Measurements from ENCODE around the gene PSD2.

Gene PSD2

DNA sequence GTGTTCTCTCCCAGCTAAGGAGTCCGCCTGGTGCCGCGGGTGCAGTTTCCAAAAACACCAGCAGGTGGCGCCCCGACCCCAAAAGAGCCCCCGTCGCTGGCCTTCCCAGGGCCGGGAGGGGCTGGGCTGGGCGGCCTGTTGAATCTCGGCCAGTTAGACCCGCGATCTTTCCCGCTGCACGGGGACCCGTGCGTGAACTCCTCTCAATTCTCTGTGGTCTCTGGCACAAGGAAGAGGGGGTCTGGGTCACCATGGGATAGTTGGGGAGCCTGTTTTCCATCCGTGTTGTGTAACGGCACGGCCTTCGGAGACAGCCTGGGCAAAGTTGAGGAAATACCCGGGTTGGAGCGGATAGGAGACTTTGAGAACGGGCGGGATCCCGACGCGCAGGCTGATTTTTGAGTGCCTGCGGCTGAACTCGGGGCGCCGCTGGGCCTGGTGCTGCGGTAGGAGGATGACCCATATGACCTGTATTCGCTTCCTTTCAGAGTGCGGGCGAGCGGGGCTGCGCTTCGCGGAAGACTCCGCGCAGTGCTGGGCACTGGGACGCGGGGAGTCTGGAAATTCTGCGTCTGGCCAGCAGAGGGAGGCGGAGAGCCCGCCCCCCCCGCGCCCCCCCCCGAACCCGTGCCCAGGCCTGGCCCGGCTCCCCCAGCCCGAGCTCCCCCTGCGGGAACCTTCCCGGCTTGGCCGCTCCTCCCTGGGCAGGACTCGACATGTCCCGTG, 7.9 kb upstream of the PSD2 start:
- TF ChIP-seq SIN3A (IDR thresholded peaks at IDR 0.05; ENCODE audit: borderline replicate concordance, insufficient read depth, low read length) = no peak
- TF ChIP-seq TAF1 (IDR thresholded peaks at IDR 0.05; ENCODE audit: borderline replicate concordance, insufficient read depth, low read length) = no peak
- TF ChIP-seq, protein P1, sequence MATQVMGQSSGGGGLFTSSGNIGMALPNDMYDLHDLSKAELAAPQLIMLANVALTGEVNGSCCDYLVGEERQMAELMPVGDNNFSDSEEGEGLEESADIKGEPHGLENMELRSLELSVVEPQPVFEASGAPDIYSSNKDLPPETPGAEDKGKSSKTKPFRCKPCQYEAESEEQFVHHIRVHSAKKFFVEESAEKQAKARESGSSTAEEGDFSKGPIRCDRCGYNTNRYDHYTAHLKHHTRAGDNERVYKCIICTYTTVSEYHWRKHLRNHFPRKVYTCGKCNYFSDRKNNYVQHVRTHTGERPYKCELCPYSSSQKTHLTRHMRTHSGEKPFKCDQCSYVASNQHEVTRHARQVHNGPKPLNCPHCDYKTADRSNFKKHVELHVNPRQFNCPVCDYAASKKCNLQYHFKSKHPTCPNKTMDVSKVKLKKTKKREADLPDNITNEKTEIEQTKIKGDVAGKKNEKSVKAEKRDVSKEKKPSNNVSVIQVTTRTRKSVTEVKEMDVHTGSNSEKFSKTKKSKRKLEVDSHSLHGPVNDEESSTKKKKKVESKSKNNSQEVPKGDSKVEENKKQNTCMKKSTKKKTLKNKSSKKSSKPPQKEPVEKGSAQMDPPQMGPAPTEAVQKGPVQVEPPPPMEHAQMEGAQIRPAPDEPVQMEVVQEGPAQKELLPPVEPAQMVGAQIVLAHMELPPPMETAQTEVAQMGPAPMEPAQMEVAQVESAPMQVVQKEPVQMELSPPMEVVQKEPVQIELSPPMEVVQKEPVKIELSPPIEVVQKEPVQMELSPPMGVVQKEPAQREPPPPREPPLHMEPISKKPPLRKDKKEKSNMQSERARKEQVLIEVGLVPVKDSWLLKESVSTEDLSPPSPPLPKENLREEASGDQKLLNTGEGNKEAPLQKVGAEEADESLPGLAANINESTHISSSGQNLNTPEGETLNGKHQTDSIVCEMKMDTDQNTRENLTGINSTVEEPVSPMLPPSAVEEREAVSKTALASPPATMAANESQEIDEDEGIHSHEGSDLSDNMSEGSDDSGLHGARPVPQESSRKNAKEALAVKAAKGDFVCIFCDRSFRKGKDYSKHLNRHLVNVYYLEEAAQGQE (IDR thresholded peaks at IDR 0.05; ENCODE audit: insufficient read depth in 1 of 2, low read depth in 2 of 2, low read length in 2 of 2) = no peak
- TF ChIP-seq FOXP2 (optimal IDR thresholded peaks at IDR 0.05; ENCODE audit: borderline replicate concordance, extremely low read depth, extremely low read length, insufficient read depth) = no peak

DNA sequence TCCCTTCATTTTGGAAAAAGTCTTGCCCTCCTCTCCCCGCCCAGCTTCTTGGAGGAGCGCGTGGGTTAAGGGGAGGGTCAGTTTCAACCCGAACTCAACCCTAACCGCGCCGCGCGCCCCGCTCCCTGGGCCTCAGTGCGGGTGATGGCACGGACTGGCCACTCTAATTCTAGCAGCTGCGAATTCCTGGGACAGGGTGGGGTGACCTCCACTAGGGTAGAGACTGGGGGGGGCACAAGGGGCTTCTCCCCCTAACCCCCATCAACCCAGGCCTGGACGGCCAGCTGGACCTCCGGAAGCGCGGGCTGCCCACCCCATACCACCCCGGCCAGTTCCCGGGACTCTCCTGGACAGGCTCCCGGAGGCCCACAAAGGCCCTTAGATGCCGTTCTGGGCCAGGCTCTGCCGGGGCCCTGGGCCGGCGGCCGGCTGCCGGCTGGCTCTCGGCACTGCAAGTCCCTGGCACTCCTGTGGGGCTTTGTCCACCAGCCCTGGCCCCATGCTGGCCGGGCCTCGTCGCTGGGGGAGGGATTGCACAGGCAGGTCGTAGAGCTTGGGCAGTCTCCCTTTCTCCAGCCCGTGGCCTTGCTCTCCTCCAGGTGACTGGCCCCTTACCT, 7.2 kb upstream of the PSD2 start:
- TF ChIP-seq, protein P1 (IDR thresholded peaks at IDR 0.05; ENCODE audit: insufficient read depth in 1 of 2, low read depth in 2 of 2, low read length in 2 of 2) = no peak
- TF ChIP-seq FOXP2 (optimal IDR thresholded peaks at IDR 0.05; ENCODE audit: borderline replicate concordance, extremely low read depth, extremely low read length, insufficient read depth) = no peak
- TF ChIP-seq TAF1 (IDR thresholded peaks at IDR 0.05; ENCODE audit: borderline replicate concordance, insufficient read depth, low read length) = no peak
- TF ChIP-seq POLR2AphosphoS5 (IDR thresholded peaks at IDR 0.05; ENCODE audit: low read depth, low read length) = no peak
- TF ChIP-seq SIN3A (IDR thresholded peaks at IDR 0.05; ENCODE audit: borderline replicate concordance, insufficient read depth, low read length) = no peak

DNA sequence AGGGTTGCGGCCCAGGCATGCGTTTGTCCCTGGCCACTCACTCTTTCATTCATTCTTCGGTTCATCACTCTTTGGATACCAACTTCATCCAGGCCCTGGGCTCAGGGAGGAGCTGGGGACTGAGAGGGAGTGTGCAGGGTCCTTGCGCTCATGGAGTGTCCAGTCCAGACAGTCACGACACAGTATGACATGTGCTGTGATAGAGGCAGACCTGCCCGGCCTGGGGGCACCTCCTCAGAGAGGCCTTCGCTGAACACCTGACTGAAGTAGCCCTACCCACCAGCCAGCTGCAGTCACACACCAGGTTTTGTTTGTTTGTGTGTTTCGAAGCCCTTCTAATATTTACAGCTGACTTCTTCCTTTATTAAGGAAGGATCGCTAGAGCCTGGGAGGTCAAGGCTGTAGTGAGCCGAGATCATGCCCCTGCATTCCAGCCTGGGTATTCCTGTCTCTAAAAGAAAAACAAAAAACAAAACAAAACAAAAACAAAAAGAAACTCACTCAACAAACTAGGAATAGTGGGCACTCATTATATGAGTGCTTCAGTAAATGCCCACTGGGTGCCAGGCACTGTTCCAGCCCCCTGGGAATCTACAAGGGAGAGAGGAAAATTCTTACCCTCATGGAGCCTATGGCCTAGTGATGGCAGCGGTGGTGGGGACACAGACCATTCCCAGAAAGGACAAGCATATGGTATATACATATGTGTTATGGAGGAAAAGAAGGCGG, 6.3 kb upstream of the PSD2 start:
- TF ChIP-seq, protein P1 (IDR thresholded peaks at IDR 0.05; ENCODE audit: insufficient read depth in 1 of 2, low read depth in 2 of 2, low read length in 2 of 2) = no peak

DNA sequence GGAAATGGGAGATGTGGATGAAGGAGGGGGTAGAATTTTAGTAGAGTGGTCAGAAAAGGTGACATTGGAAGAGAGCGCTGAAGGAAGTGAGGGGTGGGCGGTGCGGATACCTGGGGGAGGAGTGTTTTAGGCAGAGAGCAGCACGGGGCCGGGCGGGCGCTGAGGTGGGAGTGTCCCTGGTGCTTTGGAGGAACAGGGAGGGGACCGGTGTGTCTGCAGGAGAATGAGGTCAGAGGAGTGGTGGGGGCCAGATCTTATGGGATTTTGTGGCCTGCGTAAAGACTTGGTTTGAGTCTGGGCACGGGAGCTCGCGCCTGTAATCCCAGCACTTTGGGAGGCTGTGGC, 5.8 kb upstream of the PSD2 start:
- no peak for TF ChIP-seq FOXP2 (optimal IDR thresholded peaks at IDR 0.05; ENCODE audit: borderline replicate concordance, extremely low read depth, extremely low read length, insufficient read depth)
- TF ChIP-seq, protein P1 (IDR thresholded peaks at IDR 0.05; ENCODE audit: insufficient read depth in 1 of 2, low read depth in 2 of 2, low read length in 2 of 2) = no peak
- no peak for TF ChIP-seq TAF1 (IDR thresholded peaks at IDR 0.05; ENCODE audit: borderline replicate concordance, insufficient read depth, low read length)
- TF ChIP-seq SIN3A (IDR thresholded peaks at IDR 0.05; ENCODE audit: borderline replicate concordance, insufficient read depth, low read length) = no peak
- no peak for TF ChIP-seq POLR2AphosphoS5 (IDR thresholded peaks at IDR 0.05; ENCODE audit: low read depth, low read length)
